Heart left ventricle (tissue), 16 donors: ENCODE measurements around the gene KLHL18. TPM values are rescaled to one million over a fixed set of nuclear protein-coding genes. Genes with fewer than 3 reads are reported as not detected.

Experiments
- ATAC-seq, 4 donors: fragments of 200-7000 bp; cut with Tn5 transposase; one replicate each; pipeline ENCODE4 v1.9.1; 2020 to 2022; ENCODE audit warnings: moderate library complexity in 4 of 4, mild to moderate bottlenecking in 3 of 4, moderate number of reproducible peaks in 1 of 4
- DNase-seq, 5 donors: peaks; one replicate each; pipeline ENCODE4 v3.0.0-alpha.2; 2020
- H3K27ac ChIP-seq, 12 donors: fragments of 200-600 bp; sonication (generic) in 4 of 12; one replicate each; pipeline versions ENCODE4 v1.5.0 to v1.8.0; 2016 to 2022; ENCODE audit warnings: mild to moderate bottlenecking in 2 of 12
- H3K27me3 ChIP-seq, 9 donors: fragments of 200-600 bp; sonication (generic) in 2 of 9; one replicate each; pipeline versions ENCODE4 v1.5.1 to v1.8.0; 2016 to 2022; ENCODE audit warnings: mild to moderate bottlenecking in 3 of 9
- H3K36me3 ChIP-seq, 9 donors: fragments of 200-600 bp; sonication (generic) in 2 of 9; one replicate each; pipeline versions ENCODE4 v1.5.0 to v1.8.0; 2018 to 2022; ENCODE audit warnings: mild to moderate bottlenecking in 2 of 9
- H3K4me1 ChIP-seq, 12 donors: fragments of 200-600 bp; sonication (generic) in 4 of 12; one replicate each; pipeline versions ENCODE4 v1.5.0 to v1.8.0; 2016 to 2022; ENCODE audit warnings: mild to moderate bottlenecking in 3 of 12
- H3K4me3 ChIP-seq, 12 donors: fragments of 200-600 bp; sonication (generic) in 4 of 12; one replicate each; pipeline versions ENCODE4 v1.5.0 to v1.8.0; 2017 to 2022; ENCODE audit warnings: mild to moderate bottlenecking in 9 of 12, moderate library complexity in 4 of 12
- H3K9me3 ChIP-seq, 12 donors: fragments of 200-600 bp; sonication (generic) in 4 of 12; one replicate each; pipeline versions ENCODE4 v1.5.0 to v1.8.0; 2016 to 2022; ENCODE audit warnings: mild to moderate bottlenecking in 1 of 12
- CTCF ChIP-seq, 12 donors: fragments of 200-600 bp; sonication (generic) in 4 of 12; IDR thresholded peaks; one replicate each; pipeline versions ENCODE4 v1.5.0 to v1.8.0; 2018 to 2022; ENCODE audit warnings: antibody characterized with exemption in 12 of 12, mild to moderate bottlenecking in 5 of 12
- POLR2A ChIP-seq, 2 donors: fragments of 450-650 bp; IDR thresholded peaks; one replicate each; pipeline ENCODE4 v1.6.1; 2017; ENCODE audit warnings: antibody characterized with exemption in 2 of 2, mild to moderate bottlenecking in 2 of 2, moderate library complexity in 2 of 2
- WGBS, 4 donors: extraction: QIAGEN DNeasy Blood & Tissue Kit in 2 of 4; methylation state at CpG; one replicate each; pipeline versions ENCODE4 v1.1.5 to v1.1.7; 2013 to 2018; 5-methylcytosine and 5-hydroxymethylcytosine counted together
- intact Hi-C, 10 donors: fragments of 100-400 bp; cut with DNase I; formaldehyde crosslinking; loops; one replicate each; pipeline versions ENCODE4 v1.11.1 to v1.14.2; 2022
- polyA plus RNA-seq, 2 donors: library from polyadenylated mRNA; stranded (reverse); fragments of 200-250 nt; gene quantifications; one replicate each; pipeline ENCODE4 v1.2.3, GENCODE V29; 2013
- total RNA-seq, 9 donors: library from RNA; depleted of rRNA in 2 of 9; stranded (reverse); fragments of >200 nt in 2 of 9; fragmentation: NEBNext Ultra II Directional in 3 of 9; extraction: Animal tissue kit (Norgen Biotek cat#: 25700) in 3 of 9; gene quantifications; one replicate each; pipeline versions ENCODE4 v1.1.0 to v1.2.4, GENCODE V29; 2016 to 2023
- donor health status: ischemic (EF 13 %, LVEDD 7.1; RV severe dilation, severe dysfunction).
- donor health status: healthy with polysubstance abuse.
- donor health status: DM: no; HTN: yes; CAD: no.
- donor health status: DM: no; HTN: no; CAD: no.
- donor health status: ischemic (EF 25% LVEDD 6.9; RV normal size, moderate dysfunction).
- donor health status: ischemic (EF 25% LVEDD 5.7; RV mildly dilated, moderate dysfunction).
- donor health status: healthy.
- donor health status: DM: yes; HTN: yes; CAD: no.
- donor health status: ischemic (EF 35%, LVEDD 5.7; RV mildly dilated, moderate dysfunction).
- donor health status: nonischemic (EF 11% LVEDD 7.7; RV severe dilation, severe dysfunction).
- donor health status: DM: yes; HTN: yes; CAD: no.
- donor health status: PGD.
- donor health status: ischemic (EF 29% LVEDD 5.4; RV normal size, mild dysfunction).
- donor health status: nonischemic (EF 23%, LVEDD 6.1; RV moderate dilation, normal function).

Gene KLHL18
- total and polyA plus RNA-seq, 11 donors = 15.2 to 109 (median 45.9) TPM

- Histone ChIP-seq H3K36me3 (no peaks in the 10 kb centered on the region), H3K27ac (no peak overlapping the region), H3K4me1 (peaks cover 0 to 2% (median 0%) of the 10 kb centered on the region in 12 donors), H3K4me3 (no peak overlapping the region), H3K9me3 (no peaks in the 10 kb centered on the region), H3K27me3 (no peaks in the 10 kb centered on the region)
- intact Hi-C loops = loop anchor here in 1 of 10 donors (10.0 kb wide), 1 partner anchor 96 kb away; the partner anchor contains the start of gene SETD2
- WGBS, 4 donors = 85 to 100% (median 91%) methylated on average over 4 of the region's 4 CpGs
- ATAC-seq (no peak), DNase-seq (peak in 1 of 5 donors; percentile 2)
- TF ChIP-seq POLR2A (IDR thresholded peaks at IDR 0.05) = no peak
- no peak for TF ChIP-seq CTCF (IDR thresholded peaks at IDR 0.05)
Measured at GRCh38 chr3:47260605-47261004, 22.1 kb upstream of the KLHL18 start.

- no peak for ATAC-seq
Measured at GRCh38 chr3:47261301-47261700, 21.4 kb upstream of the KLHL18 start.

GRCh38 chr3:47265008-47265407 lies 17.7 kb upstream of the KLHL18 start:
- no peak overlapping the region for H3K4me3 ChIP-seq
- peaks cover 0 to 29% (median 11%) of the 10 kb centered on the region in 12 donors for H3K4me1 ChIP-seq
- no peaks in the 10 kb centered on the region for H3K36me3 ChIP-seq
- H3K27ac ChIP-seq = peak overlapping the region in 1 of 12 donors; percentile 82
- TF ChIP-seq CTCF (IDR thresholded peaks at IDR 0.05) = no peak
- TF ChIP-seq POLR2A (IDR thresholded peaks at IDR 0.05) = no peak
- no peak for DNase-seq
- H3K27me3 ChIP-seq = no peaks in the 10 kb centered on the region
- ATAC-seq = no peak
- H3K9me3 ChIP-seq = no peaks in the 10 kb centered on the region
- intact Hi-C loops = loop anchor here in 1 of 10 donors (10.0 kb wide), 1 partner anchor 100 kb away; the partner anchor contains the start of gene SETD2
- 93 to 96% (median 94%) methylated on average over 1 of the region's 1 CpG for WGBS, 4 donors

More at GRCh38 chr3:47261301-47261700, 21.4 kb upstream of the KLHL18 start:
- H3K9me3 ChIP-seq = no peaks in the 10 kb centered on the region
- no peak overlapping the region for H3K4me3 ChIP-seq
- H3K36me3 ChIP-seq = no peaks in the 10 kb centered on the region
- H3K27ac ChIP-seq = no peak overlapping the region
- no peaks in the 10 kb centered on the region for H3K27me3 ChIP-seq
- intact Hi-C loops = loop anchor here in 1 of 10 donors (10.0 kb wide), 1 partner anchor 96 kb away; the partner anchor contains the start of gene SETD2
- peaks cover 0 to 9% (median 0%) of the 10 kb centered on the region in 12 donors for H3K4me1 ChIP-seq
- no peak for TF ChIP-seq CTCF (IDR thresholded peaks at IDR 0.05)
- no peak for TF ChIP-seq POLR2A (IDR thresholded peaks at IDR 0.05)
- peak in 1 of 5 donors; percentile 10 for DNase-seq
- WGBS, 4 donors = 89 to 94% (median 90%) methylated on average over 3 of the region's 3 CpGs

- Histone ChIP-seq H3K27me3 (no peaks in the 10 kb centered on the region), H3K27ac (peak overlapping the region in 8 of 12 donors; percentile 47 to 82 (median 68)), H3K36me3 (no peaks in the 10 kb centered on the region), H3K9me3 (no peaks in the 10 kb centered on the region), H3K4me1 (peaks cover 0 to 29% (median 11%) of the 10 kb centered on the region in 12 donors), H3K4me3 (no peak overlapping the region)
- intact Hi-C loops = loop anchor here in 1 of 10 donors (10.0 kb wide), 1 partner anchor 101 kb away; the partner anchor contains the start of gene SETD2
- TF ChIP-seq POLR2A (IDR thresholded peaks at IDR 0.05) = no peak
- no peak for TF ChIP-seq CTCF (IDR thresholded peaks at IDR 0.05)
- WGBS, 4 donors = 89 to 93% (median 90%) methylated on average over 10 of the region's 10 CpGs
- ATAC-seq (no peak), DNase-seq (no peak)
Measured at GRCh38 chr3:47265725-47266428, 16.9 kb upstream of the KLHL18 start.
